ENCODE measurements around the gene RFX1.

RFX1 gene

GRCh38 chr19:13964776-13965175 is 41.3 kb downstream of the RFX1 start:
- no peak for DNase-seq (ENCODE audit: low read depth)

GRCh38 chr19:13963603-13964105 is 42.5 kb downstream of the RFX1 start:
- DNase-seq (ENCODE audit: low read depth), result no peak
- H3K4me3 ChIP-seq (ENCODE audit: low read depth, low read length), result no peak overlapping the region
- no peak for TF ChIP-seq CTCF (IDR thresholded peaks at IDR 0.05; ENCODE audit: low read depth, low read length, missing control alignments)

More at GRCh38 chr19:13964776-13965175, 41.3 kb downstream of the RFX1 start:
- no peak overlapping the region for H3K4me3 ChIP-seq (ENCODE audit: low read depth, low read length)
- TF ChIP-seq CTCF (IDR thresholded peaks at IDR 0.05; ENCODE audit: low read depth, low read length, missing control alignments), result no peak

- no peak overlapping the region for H3K4me3 ChIP-seq (ENCODE audit: low read depth, low read length)
- no peak for TF ChIP-seq CTCF (IDR thresholded peaks at IDR 0.05; ENCODE audit: low read depth, low read length, missing control alignments)
- DNase-seq (ENCODE audit: low read depth), result no peak
Measured at GRCh38 chr19:13962699-13963602, 43.2 kb downstream of the RFX1 start.

- no peak for DNase-seq (ENCODE audit: low read depth)
- no peak overlapping the region for H3K4me3 ChIP-seq (ENCODE audit: low read depth, low read length)
Measured at GRCh38 chr19:13961826-13962698, 44.1 kb downstream of the RFX1 start.

GRCh38 chr19:13960863-13961784 is 45.0 kb downstream of the RFX1 start:
- H3K4me3 ChIP-seq (ENCODE audit: low read depth, low read length), result no peak overlapping the region
- no peak for TF ChIP-seq CTCF (IDR thresholded peaks at IDR 0.05; ENCODE audit: low read depth, low read length, missing control alignments)
- DNase-seq (ENCODE audit: low read depth), result no peak

More at GRCh38 chr19:13961826-13962698, 44.1 kb downstream of the RFX1 start:
- TF ChIP-seq CTCF (IDR thresholded peaks at IDR 0.05; ENCODE audit: low read depth, low read length, missing control alignments), result no peak

All from GM12864 (cell line).